Measurements from ENCODE around the gene EHD2. TPM values are rescaled to one million over a fixed set of nuclear protein-coding genes. Genes with fewer than 3 reads are reported as not detected.

The EHD2 gene
- total and polyA plus RNA-seq, 2 of the 4 experiments (the other 2 are of a cell fraction) = 35.3 to 181 TPM

DNA sequence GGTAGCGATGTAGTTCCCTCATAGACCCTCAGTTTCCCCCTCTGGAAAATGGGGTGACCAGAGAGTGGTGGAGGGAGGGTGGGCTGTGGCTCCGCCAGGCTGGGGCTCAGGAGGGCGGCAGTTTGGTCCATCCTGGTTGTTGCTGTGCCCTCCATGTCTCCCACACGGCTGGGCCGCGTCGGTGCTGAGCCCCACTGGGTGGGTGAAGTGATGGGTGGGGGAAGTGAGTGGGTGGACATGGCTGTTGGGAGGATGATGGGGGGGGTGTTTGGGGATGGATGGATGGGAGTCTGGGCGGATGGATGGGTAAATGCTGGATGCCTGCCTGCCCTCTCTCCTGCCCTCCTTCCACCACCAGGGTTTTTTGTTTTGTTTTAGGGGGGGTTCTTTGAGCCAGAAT is 16.6 kb upstream of the EHD2 start:
- Histone ChIP-seq H2BK120ac (ENCODE audit: low read depth, low read length) (no peak overlapping the region), H3K27me3 (ENCODE audit: control insufficient read depth, insufficient read depth, low read length) (no peaks in the 10 kb centered on the region), H2AFZ (replicated peaks; ENCODE audit: low read length, poor library complexity) (no peak overlapping the region), H3K36me3 (ENCODE audit: control insufficient read depth, insufficient read depth, low read length) (peaks cover 42% of the 10 kb centered on the region), H3K27ac (ENCODE audit: insufficient read depth, low read length) (no peak overlapping the region), H3K23ac (ENCODE audit: low read depth, low read length) (no peak overlapping the region), H2BK15ac (ENCODE audit: low read depth, low read length) (no peak overlapping the region), H4K8ac (ENCODE audit: low read depth in 2 of 2, low read length in 2 of 2) (no peak overlapping the region), H2BK20ac (ENCODE audit: low read depth, low read length) (no peak overlapping the region), H2AK9ac (replicated peaks; ENCODE audit: low read depth, low read length, poor library complexity) (no peak overlapping the region), H2AK5ac (ENCODE audit: low read depth, low read length) (no peak overlapping the region), H3K4me2 (ENCODE audit: low read depth, low read length) (no peak overlapping the region), H3K18ac (ENCODE audit: low read depth, low read length) (no peak overlapping the region), H3K4me3 (ENCODE audit: insufficient read depth, low read depth, low read length) (no peak overlapping the region), H3K56ac (ENCODE audit: extremely low read depth, insufficient read depth, low read length) (no peak overlapping the region), H3K9me3 (ENCODE audit: control insufficient read depth, insufficient read depth, low read length) (no peaks in the 10 kb centered on the region), H4K20me1 (ENCODE audit: insufficient read depth, low read length) (peaks cover 35% of the 10 kb centered on the region), H3K9ac (ENCODE audit: low read depth, low read length) (no peak overlapping the region), H2BK5ac (ENCODE audit: low read depth, low read length, poor library complexity, severe bottlenecking) (no peak overlapping the region), H4K91ac (ENCODE audit: insufficient read depth, low read depth, low read length) (no peak overlapping the region), H3K79me1 (ENCODE audit: low read depth in 1 of 2, low read length in 2 of 2) (peaks cover 0 to 29% of the 10 kb centered on the region in 2 experiments; a peak in 2 of 4 replicates), H3K14ac (replicated peaks; ENCODE audit: low read depth, low read length) (no peak overlapping the region), H4K5ac (ENCODE audit: low read depth, low read length) (no peak overlapping the region), H3K9me1 (ENCODE audit: insufficient read depth, low read length) (peaks cover 5% of the 10 kb centered on the region; the same call in 1 of the 2 replicates), H3K4me1 (ENCODE audit: control insufficient read depth, insufficient read depth, low read length) (no peaks in the 10 kb centered on the region), H3K4ac (ENCODE audit: low read depth, low read length) (no peak overlapping the region)
- ChIA-PET POLR2A (ENCODE audit: unreplicated experiment) (no interaction called here), CTCF (no interaction called here)
- BruUV-seq (replicated peaks) = no TSS peak
- intact Hi-C loops (cut with micrococcal nuclease) (loop anchor here (5.0 kb wide), 1 partner anchor 389 kb away; the partner anchor contains the start of gene C5AR1), in situ Hi-C loops (cut with MboI; ENCODE audit: low sequenced_read_pairs) (no loop called here), dilution Hi-C loops (cut with HindIII; ENCODE audit: low sequenced_read_pairs, unreplicated experiment) (no loop called here)
- no peak for ATAC-seq (ENCODE audit: low read depth)
- DNase-seq = no peak
- no peak for TF ChIP-seq MXI1 (IDR thresholded peaks at IDR 0.05; ENCODE audit: borderline replicate concordance, low read depth, low read length)
- TF ChIP-seq BHLHE40 (IDR thresholded peaks at IDR 0.05; ENCODE audit: low read depth, low read length) = no peak
- TF ChIP-seq NFE2L2 (IDR thresholded peaks at IDR 0.05; ENCODE audit: low read depth, low read length) = no peak
- no peak for TF ChIP-seq POLR2A (IDR thresholded peaks at IDR 0.05; ENCODE audit: low read depth, low read length)
- no peak for TF ChIP-seq CEBPB (IDR thresholded peaks at IDR 0.05; ENCODE audit: low read depth, low read length)
- TF ChIP-seq, protein P1, sequence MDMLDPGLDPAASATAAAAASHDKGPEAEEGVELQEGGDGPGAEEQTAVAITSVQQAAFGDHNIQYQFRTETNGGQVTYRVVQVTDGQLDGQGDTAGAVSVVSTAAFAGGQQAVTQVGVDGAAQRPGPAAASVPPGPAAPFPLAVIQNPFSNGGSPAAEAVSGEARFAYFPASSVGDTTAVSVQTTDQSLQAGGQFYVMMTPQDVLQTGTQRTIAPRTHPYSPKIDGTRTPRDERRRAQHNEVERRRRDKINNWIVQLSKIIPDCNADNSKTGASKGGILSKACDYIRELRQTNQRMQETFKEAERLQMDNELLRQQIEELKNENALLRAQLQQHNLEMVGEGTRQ (IDR thresholded peaks at IDR 0.05; ENCODE audit: low read depth, low read length) = no peak
- TF ChIP-seq, protein P2, sequence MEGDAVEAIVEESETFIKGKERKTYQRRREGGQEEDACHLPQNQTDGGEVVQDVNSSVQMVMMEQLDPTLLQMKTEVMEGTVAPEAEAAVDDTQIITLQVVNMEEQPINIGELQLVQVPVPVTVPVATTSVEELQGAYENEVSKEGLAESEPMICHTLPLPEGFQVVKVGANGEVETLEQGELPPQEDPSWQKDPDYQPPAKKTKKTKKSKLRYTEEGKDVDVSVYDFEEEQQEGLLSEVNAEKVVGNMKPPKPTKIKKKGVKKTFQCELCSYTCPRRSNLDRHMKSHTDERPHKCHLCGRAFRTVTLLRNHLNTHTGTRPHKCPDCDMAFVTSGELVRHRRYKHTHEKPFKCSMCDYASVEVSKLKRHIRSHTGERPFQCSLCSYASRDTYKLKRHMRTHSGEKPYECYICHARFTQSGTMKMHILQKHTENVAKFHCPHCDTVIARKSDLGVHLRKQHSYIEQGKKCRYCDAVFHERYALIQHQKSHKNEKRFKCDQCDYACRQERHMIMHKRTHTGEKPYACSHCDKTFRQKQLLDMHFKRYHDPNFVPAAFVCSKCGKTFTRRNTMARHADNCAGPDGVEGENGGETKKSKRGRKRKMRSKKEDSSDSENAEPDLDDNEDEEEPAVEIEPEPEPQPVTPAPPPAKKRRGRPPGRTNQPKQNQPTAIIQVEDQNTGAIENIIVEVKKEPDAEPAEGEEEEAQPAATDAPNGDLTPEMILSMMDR (conservative IDR thresholded peaks at IDR 0.05; ENCODE audit: low read depth, low read length) = no peak
- no peak for TF ChIP-seq MAZ (IDR thresholded peaks at IDR 0.05; ENCODE audit: borderline replicate concordance, low read depth, low read length)
- TF ChIP-seq FOS (IDR thresholded peaks at IDR 0.05; ENCODE audit: low read depth, low read length) = no peak
- TF ChIP-seq, protein P3, sequence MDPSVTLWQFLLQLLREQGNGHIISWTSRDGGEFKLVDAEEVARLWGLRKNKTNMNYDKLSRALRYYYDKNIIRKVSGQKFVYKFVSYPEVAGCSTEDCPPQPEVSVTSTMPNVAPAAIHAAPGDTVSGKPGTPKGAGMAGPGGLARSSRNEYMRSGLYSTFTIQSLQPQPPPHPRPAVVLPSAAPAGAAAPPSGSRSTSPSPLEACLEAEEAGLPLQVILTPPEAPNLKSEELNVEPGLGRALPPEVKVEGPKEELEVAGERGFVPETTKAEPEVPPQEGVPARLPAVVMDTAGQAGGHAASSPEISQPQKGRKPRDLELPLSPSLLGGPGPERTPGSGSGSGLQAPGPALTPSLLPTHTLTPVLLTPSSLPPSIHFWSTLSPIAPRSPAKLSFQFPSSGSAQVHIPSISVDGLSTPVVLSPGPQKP (IDR thresholded peaks at IDR 0.05; ENCODE audit: borderline replicate concordance, low read depth, low read length) = no peak
- no peak for TF ChIP-seq RCOR1 (IDR thresholded peaks at IDR 0.05; ENCODE audit: insufficient replicate concordance, low read length)
- 83% methylated on average over 4 of the region's 8 CpGs; no CpG with 5 or more reads in 1 of the 2 experiments for WGBS, 2 experiments (ENCODE audit: extremely low coverage in 2 of 2, insufficient read length in 1 of 2)

Measured in IMR-90 (cell line).